ENCODE measurements around the gene CTIF.

CTIF gene

DNA sequence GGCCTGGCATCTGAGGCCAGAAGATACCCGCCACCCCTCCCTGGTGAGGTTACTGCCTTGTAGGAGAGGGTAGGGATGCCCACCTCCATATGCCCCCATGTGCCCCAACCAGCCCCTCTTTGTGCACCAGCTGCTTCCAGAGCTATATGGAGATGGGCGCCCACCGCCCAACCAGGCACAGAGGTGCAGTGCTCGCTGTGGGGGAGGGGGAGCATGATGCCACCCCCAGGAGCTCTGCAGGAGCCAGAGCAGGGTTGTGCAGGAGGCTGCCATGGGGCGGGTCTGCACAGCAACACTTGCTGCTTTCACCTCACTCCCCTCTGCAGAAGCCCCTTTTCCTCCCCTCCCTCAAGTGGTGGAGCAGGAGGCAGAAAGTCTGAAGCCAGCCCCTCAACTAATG lies 237.3 kb downstream of the CTIF start:
- DNase-seq (ENCODE audit: low spot score), result no peak

DNA sequence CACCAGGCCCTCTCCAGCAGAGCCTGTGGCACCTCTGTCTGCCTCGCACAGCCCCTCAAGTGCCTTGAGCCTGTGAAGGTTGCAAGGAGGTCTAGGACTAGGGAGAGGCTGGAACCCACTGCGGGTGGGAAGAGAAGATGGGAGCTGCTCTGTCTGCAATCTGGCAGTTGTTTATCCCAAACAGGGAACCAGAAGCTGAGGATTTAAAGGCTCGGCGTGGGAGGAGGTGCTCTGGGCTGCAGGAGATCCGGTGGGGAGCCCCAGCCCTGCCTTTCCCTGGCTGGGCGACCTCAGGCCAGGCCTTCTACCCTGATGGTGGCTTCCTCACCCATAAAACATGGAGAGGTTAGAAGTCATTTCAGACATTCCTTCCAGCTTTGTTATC lies 237.8 kb downstream of the CTIF start:
- DNase-seq (ENCODE audit: low spot score), result no peak

DNA sequence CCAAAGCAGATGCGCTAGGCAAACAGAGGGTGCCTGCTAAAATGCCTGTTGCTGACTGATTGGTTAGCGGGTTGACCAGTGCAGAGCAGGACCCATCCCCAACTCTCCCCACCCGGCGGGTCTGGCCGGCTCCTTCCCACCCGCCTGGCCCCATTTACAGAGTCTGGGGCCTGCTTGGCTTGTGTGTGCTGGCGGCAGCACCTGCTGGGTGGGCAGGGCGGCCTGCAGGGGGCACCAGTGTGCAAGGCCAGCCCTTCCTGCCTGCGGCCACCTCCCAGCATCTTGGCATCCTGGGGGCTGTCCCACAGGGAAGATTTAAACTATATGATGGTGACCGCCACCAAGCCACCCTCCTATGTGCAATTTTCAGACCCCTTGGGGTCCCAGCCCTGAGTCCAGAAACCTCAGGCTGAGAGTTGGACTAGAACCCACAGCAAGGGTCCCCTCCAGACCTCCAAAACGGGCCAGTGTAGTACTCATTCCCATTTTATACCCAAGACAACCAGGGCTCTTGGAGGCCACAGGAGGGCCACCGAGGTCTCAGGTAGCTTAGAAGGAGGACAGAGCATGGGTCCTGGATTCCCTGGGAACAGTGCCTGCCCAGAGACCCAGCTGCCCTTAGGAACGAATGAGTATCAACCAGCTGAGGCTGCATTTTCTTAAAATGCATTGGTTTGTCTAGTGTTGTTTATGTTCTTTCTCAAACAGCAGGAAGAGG lies 238.4 kb downstream of the CTIF start:
- DNase-seq (ENCODE audit: low spot score), result peak; percentile 45

DNA sequence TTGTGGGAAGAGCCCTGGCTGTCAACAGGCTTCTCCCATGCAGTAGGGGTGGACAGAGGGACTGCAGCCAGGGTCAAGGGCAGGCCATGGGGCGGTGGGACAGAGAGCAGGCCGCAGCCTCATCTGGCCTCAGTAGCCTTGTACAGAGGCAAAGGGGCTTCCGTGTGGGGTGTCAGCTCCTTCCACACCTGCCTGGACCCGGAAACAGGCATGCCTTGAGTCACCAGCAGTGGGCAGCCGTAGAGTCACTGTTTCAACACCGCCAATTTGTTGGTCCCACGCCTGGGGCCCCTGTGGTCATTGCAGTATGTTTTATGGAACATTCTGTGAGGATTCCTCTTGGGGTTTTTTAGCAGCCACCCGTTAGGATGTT lies 238.9 kb downstream of the CTIF start:
- DNase-seq (ENCODE audit: low spot score), result no peak

DNA sequence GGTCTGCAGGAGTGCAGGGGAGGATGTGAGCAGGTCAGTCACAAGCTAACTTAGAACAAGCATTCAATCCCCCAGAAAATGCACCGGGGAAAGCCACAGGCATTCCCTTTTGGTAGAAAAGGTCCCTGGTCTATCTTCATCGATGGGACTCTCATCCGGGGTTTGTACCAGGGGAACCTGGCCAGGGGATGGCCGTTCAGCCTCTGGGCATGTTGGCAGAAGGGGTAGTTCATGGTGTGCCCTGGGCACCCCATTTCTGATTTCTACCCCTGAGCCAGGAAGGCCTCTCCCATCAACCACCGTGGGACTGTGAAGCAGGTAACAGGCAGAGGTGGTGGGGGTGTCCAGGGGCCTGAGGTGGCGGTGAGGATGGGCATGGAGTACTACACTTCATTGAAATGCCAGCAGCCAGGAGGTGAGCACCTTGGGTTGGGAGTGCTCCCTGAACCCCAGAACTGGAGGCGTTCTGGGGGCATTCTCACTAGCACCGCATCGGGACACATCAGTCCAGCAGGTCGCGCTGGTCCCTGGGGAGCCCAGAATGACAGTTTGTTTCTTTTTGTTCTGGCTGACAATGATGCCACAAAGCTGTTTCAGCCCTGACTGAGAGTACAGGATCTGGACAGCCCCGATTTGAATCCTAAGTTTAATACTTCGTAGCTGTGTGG lies 239.6 kb downstream of the CTIF start:
- no peak for DNase-seq (ENCODE audit: low spot score)

DNA sequence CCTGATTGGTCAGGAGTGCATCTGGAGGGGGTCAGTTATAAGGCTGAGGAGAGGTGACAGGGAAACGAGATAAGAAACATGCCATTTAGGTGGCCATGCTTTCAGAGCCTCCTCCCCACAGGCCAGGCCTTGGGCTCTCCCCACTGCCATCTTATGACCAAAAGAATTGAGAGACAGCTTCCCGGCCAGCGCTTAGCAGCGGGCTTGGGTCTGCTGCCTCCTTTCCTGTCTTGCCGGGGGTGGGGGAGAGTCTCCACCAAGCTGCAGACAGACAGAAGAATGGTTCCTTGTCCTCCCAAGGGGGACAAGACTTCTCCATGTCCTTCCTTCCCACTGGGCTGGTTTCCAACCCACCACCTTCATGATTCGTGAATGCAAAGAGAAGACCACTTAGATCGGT lies 240.6 kb downstream of the CTIF start:
- DNase-seq (ENCODE audit: low spot score), result no peak

DNA sequence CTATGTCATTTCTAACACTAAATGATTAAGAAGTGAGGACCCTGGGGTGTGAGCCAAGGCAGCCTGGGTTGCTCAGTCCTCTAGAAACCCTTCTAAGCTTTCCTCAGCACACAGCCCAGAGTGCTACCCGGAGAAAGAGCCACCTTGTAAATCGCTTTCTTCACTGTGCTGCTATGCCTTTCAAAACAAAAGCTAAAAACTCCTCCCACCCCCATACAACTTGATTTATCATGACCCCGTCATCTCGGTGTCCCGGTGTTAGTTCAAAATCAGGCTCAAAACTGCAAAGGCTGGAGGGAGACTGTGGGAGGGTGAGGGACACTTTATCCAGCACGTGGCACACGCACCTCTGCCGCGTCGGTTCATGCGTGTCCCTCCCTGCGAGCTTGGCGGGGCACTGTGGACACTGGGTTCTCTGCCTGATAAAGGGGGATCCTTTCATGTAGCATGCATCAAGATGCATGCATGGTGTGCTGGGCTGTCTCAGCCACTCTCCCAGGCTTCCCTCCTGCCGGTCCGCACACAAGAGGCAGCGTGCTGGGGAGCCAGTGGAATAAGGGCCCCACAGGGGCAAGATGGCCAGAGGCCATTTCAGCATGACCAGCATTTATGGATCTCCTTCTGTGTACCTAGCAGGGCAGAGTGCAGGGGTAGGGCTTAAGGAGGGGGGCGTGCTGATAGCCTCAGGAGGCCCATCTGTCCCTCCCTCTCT lies 241.5 kb downstream of the CTIF start:
- no peak for DNase-seq (ENCODE audit: low spot score)

DNA sequence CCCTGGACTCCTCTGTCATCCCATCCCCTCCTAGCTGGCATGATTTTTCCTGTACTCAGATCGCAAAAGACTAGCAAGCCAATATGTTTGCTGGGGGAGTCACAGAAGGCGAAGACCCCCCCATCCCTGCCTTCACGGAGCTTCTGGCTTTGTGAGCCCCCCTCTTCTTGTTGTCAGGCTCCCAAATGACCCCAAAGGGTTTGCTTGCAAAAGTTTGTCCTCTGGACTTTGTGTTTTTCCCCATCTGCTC lies 242.0 kb downstream of the CTIF start:
- DNase-seq (ENCODE audit: low spot score), result no peak

DNA sequence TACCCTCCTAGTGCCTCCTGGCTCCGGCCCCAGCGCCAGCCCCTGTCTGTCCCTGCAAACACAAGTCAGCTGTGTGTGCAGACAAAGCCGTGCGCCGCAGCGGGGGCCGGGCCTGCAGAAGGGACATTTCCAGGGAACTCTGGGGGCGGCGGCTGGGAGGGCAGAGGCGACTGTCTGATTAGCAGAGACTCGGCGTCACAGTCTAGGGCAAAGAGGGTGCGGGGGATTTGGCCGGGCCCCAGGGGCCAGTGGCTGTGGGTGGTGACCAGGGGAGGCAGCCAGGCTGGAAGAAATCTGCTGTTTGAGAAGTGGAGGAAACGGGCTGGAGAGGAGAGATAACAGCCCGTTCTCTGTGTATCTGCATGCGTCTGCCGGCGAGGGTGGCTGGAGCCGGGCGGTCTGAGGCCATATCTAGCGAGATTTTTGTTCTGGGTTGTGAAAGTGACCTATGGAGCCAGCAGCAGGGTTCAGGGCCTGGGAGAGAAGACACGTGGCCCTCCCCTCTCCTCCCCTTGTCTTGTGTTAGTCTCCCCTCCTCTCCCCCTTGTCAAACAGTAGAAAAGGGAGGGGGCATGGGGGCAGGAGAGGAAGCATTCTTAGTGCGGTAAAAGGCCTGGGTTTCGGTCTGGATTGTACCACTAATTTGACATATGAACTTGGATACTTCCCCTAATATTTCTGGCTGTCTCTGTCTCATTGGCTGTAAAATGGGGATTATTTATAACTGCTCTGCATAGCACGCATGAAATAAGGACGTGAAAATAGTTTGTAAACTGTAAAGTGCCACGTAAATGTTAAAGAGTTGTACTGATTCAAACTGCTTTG lies 242.5 kb downstream of the CTIF start:
- DNase-seq (ENCODE audit: low spot score), result peak; percentile 65

DNA sequence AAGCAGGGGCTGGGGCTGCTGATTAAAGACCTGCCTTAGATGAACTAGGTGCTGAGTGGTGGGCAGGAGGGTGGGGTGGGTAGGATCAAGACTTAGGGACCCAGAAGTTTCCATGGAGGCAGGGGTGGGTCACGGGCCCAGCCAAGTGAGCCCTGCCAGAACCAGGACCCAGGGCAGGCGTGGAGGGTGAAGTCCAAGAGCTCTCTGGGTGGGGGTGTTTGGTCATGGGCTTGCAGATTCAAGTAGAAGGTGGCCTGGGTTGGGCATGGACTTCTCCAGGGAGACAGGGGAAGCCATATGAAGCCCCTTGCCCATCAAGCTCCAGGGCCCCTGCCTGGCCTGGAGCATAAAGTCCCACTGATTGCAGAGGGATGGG lies 243.1 kb downstream of the CTIF start:
- DNase-seq (ENCODE audit: low spot score), result no peak

DNA sequence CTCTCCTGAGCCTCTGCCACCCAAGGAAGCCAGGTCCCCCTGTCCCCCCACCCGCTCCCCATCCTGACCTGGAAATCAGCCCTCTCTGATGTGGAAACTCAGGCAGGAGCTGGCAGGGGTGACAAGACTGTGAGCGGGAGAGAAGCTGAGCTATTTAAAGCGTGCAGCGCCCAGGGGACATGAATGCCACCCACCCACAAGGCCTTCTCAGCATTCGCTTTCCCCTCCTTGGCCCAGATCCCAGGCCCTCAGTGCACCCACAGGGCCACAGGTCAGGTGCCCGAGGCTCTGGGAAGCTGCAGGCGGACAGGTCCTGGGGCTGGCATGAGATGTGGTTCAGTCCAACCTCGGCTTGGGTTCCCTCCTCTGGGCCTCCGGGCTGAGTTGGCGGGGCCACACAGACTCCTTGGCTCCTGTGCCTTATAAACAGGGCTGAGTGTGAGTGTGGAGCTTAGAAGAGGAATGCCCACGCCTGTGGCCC lies 243.6 kb downstream of the CTIF start:
- no peak for DNase-seq (ENCODE audit: low spot score)

DNA sequence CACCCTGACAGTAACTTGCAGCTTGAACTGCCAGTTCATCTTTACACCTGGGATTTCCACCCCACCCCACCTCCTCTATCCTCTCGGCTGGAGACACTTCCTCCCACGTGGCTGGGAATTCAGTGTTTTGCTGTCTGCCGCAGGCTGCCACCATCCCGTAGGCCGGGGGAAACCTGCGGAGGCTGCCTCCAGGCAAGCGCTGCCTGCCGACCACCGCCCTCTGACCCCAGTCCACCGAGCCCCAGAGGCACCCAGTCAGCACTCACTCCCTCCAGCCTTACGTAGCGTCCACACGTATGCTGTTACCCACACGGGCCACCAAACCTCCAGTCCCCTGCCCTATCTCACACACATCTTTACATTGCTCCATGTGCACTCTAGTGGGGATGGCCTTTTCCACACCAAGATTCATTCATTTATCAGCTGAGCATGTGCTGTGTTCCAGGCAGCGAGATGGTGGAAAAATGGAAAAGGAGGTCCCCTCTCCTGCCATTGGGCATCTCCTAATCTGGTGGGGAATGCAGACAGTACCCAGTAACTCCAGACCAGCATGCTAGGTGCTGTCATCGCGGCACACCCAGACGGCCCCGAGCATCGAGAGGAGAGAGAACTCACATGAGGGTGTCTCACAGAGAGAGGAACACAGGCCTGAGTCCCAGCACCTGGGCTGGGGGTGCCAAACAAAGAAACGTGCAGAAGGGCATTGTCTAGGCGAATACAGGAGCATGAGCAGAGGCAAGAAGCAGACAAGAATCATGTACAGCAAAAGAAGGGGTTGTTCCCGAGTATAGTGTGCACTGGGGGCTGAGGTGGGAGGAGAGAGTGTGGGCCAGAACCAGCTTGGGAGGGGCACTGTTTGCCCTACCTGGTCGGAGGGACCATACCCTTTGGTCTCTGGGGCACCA lies 245.0 kb downstream of the CTIF start:
- no peak for DNase-seq (ENCODE audit: low spot score)

DNA sequence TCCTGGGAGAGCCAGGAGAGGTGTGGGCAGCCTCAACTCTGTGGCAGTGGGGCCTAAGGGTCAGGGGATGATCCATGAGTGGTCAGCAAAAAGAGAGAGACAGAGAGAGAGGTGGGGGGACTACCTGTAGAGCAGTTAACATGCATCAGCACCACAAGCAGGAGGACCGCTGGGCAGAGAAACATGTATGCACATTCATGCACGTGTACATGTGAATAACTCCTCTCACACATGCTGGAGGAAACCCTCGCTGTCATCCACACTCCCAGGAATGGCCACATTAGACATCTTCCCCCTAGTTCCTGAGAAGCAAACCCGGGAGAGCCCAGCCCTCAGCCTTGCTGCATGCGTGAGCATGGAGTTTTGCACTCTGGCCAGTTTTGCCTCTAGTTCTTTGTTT lies 245.8 kb downstream of the CTIF start:
- no peak for DNase-seq (ENCODE audit: low spot score)

DNA sequence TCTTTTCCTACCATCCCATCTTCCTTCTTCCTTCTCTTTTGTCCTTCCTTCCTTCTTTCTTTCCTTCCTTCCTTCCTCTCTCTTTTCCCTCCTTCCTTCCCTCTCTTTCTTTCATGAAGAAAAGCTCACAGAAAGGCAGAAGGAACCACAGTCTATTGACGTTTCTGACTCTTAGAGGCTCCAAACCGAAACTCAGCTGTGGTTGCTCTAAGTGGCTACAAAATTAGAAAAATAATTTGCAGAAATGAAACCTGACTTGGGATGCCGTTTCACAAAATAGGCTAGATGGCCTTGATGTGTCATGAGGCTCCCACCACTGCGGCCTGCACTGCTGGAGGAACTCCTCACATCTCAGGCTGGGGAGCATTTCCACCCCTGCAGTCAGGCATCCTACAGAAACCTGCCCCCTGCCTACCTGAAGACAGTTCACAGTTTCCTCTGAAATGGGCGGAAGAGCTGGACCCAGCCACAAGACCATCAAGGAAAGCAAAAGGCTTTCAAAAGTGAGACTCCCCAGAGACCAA lies 246.3 kb downstream of the CTIF start:
- no peak for DNase-seq (ENCODE audit: low spot score)

DNA sequence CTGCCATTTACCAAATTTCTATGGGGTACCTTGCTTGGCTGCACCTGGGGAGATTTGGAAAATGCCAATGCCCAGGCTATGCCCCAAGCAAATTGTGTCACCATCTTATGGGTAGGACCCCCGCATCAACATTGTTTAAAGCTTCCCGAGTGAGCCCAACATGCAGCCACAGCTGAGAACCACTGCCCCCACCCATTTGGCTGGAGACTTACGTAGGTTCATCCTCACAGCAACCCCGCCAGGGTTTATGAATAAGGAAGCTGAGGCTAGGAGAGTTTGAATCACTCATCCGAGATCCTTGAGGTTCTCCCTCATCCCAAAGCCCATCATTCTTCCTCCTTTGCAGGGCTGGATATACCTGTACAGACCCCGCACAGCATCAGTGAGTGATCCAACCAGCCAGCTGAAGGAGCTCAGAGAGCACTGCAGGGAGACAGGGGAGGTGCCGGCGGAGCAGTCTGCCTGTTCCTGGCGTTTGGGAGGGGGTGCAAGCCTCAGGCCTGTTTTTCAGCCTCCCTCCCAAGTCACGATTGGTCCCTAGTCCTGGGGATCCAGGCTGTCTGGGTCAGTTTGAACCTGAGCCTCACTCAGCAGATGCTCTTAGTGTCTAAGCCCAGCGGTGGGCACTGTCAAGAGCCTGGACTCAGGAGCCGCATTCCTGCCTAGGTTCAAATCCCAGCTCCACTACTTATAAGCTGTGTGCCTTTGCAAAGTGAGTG lies 247.1 kb downstream of the CTIF start:
- DNase-seq (ENCODE audit: low spot score), result no peak

DNA sequence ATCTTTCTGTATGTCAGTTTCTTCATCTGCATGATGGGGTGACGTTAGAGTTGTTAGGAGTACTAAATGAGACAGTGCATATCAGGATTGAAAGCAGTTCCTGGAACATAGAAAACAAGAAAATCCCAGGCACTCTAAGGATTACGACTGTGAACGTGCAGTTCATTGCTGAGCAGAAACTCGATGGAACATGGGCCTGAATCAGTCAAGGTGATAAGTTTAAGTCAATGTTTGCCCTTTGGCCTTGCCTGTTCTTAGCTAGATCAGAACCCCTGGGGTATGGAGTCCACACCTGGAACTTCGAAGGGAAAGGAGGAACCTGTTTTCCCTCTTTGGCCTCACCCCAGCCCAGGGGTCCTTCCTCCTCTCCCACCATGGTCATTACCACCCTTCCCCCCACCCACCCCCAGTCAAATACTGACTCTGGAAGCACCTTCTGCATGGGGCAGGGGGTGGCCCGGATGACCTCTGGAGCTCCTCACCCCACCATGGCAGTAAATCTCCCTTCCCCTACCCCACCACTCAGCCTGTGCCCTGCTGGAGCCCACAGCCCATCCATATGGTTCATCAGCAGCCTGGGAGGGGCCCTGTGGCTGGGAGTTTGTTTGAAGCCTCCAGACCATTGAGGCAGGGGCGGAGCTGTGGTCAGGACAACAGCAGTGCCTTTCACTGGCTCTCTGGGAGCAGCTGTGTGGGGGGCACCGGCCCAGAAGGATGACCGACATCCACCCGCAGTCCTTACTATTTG lies 247.8 kb downstream of the CTIF start:
- DNase-seq (ENCODE audit: low spot score), result no peak

DNA sequence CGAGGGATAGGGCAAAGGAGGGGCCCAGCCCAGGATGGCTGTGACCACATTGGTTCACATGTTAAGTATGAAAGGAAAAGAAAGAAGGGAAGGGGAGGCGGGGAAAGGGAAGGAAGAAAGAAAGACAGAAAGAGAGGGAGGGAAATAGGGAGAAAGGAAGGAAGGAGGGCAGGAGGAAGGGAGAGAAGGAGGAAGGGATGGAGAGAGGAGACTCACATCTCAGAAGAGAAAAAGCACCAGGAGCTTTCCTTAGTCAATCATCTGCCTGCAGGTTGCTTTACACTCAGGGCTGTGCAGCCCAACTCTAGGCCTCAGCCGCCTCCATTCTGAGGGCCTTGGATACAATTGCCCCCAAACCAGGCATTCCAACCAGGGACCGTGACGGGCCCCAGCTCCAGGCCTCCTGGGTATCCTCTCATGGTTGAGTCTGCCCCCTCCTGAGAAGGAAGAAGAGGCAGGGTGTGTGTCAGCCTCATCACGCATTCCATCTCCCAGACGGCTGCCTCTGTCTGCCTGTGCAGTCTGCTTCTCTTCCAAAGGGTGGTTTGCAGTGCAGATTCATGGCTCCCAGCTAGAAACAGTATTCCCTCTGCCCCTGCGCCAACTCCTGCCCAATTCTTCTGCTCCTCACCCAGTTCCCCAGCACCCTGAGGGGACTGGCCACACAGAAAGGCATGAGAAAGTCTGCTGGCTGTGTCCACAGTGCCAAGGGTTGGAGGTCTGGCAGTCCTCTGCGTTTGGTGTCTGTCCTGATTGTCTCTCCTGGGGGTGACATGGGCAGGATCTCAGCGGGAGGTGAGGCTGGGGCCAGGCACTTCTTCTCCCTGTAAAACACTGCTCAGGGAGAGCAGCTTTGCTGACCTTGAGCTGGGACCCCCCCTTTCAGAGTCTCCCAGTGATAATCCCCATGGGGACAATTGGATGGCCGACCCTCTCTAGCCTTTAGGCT lies 248.6 kb downstream of the CTIF start:
- no peak for DNase-seq (ENCODE audit: low spot score)

DNA sequence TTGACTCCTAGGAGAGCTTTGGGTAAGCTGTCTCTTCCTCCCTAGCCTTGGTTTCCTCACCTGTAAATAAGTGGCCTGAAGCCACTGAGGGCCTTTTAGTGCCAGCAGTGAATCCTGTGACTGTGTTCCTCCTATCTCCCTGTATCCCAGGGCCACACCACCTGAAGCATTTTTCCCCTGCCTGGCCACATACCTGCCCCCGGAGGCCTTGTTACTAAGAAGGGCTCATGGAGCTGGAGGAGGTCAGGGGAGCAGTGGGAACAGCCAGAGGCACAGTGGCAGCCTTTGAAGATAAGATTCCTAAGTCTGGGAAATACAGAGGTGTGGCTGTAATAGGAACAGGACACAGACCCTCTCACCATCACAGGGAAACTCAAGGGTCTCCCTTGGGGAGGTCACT lies 249.5 kb downstream of the CTIF start:
- DNase-seq (ENCODE audit: low spot score), result no peak

DNA sequence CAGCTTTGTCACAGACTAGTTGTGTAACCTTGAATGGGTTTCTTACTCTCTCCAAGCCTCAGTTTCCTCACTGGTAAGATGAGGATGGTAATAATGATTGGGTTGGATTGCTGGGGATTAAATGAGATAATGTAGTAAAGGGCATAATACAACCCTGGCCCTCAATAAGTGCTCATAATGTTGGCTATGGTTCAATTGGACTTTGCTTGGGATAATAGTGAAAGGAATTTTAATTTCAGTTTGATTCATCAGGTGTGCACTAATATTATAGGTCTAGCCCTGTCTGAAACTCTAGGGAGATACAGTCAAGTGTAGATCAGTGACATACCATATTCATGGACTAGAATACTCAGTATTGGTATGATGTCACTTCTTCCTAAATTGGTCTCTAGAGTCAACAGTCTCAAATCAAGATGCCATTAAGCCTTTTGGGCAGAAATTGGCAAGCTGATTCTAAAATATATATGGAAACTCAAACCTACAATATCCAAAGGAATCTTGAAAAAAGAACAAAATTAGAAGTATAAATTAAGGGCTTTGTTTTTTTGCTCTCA lies 250.5 kb downstream of the CTIF start:
- no peak for DNase-seq (ENCODE audit: low spot score)

Measured in hematopoietic multipotent progenitor cell treated with erythropoietin and hydrocortisone succinate and interleukin-3 and kit ligand, for 15 days (in vitro differentiated cells).